B cell (primary cell): ENCODE results near the gene HMG20A. TPM values are rescaled to one million over a fixed set of nuclear protein-coding genes. Genes with fewer than 3 reads are reported as not detected.

Experiments
- ATAC-seq: fragments of 200-7000 bp; cut with Tn5 transposase; one replicate; pipeline ENCODE4 v1.10.0; 2021; ENCODE audit warnings: low read depth, mild to moderate bottlenecking, moderate number of reproducible peaks, moderate library complexity
- CTCF ChIA-PET: fragments of 350-600 bp; sonication (Branson Sonifier 250); formaldehyde crosslinking; loops from one replicate; lab custom pipeline; 2021; ENCODE audit warnings: antibody characterized with exemption, inconsistent platforms; lab: Charles Lee
- POLR2A ChIA-PET: fragments of 350-600 bp; sonication (Branson Sonifier 250); formaldehyde crosslinking; loops from one replicate; lab custom pipeline; 2021; ENCODE audit warnings: antibody characterized with exemption; lab: Charles Lee
- DNase-seq: peaks from one replicate; pipeline ENCODE4 v3.0.0; 2013
- H2AFZ ChIP-seq: 2 replicates; pipeline ENCODE4 v1.6.1; 2012; ENCODE audit warnings: mild to moderate bottlenecking, low read depth, low read length; ENCODE audit not compliant: insufficient read depth, poor library complexity, severe bottlenecking
- H3K27ac ChIP-seq, 2 donors: 1 replicate in 1 of 2; 2 replicates in 1 of 2; pipeline ENCODE4 v1.5.1; 2012 to 2013; ENCODE audit warnings: low read length in 2 of 2, mild to moderate bottlenecking in 2 of 2, moderate library complexity in 1 of 2
- H3K27me3 ChIP-seq, 4 experiments: fragments of 200-600 bp in 1 of 4; sonication (generic) in 1 of 4; replicated peaks in 1 of 4; 1 replicate in 2 of 4; 2 replicates in 2 of 4; pipeline versions ENCODE4 v1.6.1 to v1.7.0; 2013 to 2016; ENCODE audit warnings: low read length in 3 of 4, mild to moderate bottlenecking in 2 of 4, mixed read lengths in 1 of 4, moderate library complexity in 1 of 4; ENCODE audit not compliant: insufficient read depth in 4 of 4, control insufficient read depth in 3 of 4; ENCODE audit errors: control extremely low read depth in 1 of 4
- H3K36me3 ChIP-seq, 2 experiments: replicated peaks in 1 of 2; 1 replicate in 1 of 2; 2 replicates in 1 of 2; pipeline versions ENCODE4 v1.6.1 to v1.7.1; 2013; ENCODE audit warnings: low read length in 1 of 2; ENCODE audit not compliant: insufficient read depth in 2 of 2, control insufficient read depth in 1 of 2; ENCODE audit errors: control extremely low read depth in 1 of 2, extremely low read depth in 1 of 2
- H3K4me1 ChIP-seq, 2 donors: fragments of 200-600 bp in 1 of 2; sonication (generic) in 1 of 2; 1 replicate in 1 of 2; 2 replicates in 1 of 2; pipeline versions ENCODE4 v1.5.1 to v1.6.1; 2013 to 2017; ENCODE audit warnings: low read length in 2 of 2; ENCODE audit not compliant: control insufficient read depth in 2 of 2, insufficient read depth in 2 of 2
- H3K4me2 ChIP-seq: replicated peaks from 2 replicates; pipeline ENCODE3; 2012; ENCODE audit warnings: mild to moderate bottlenecking, low read depth, low read length; ENCODE audit not compliant: poor library complexity, severe bottlenecking
- H3K4me3 ChIP-seq, 5 experiments: fragments of 200-600 bp in 1 of 5; sonication (generic) in 1 of 5; 1 replicate in 3 of 5; 2 replicates in 2 of 5; pipeline versions ENCODE4 v1.5.1 to v1.7.0; 2011 to 2016; ENCODE audit warnings: low read length in 4 of 5, mild to moderate bottlenecking in 4 of 5, low read depth in 2 of 5, control low read depth in 1 of 5, moderate library complexity in 1 of 5; ENCODE audit not compliant: insufficient read depth in 1 of 5; ENCODE audit errors: control extremely low read depth in 1 of 5, extremely low read depth in 1 of 5
- H3K79me2 ChIP-seq: fragments of 200-600 bp; sonication (generic); one replicate; pipeline ENCODE4 v1.6.0; 2016; ENCODE audit warnings: low read length; ENCODE audit not compliant: control insufficient read depth, insufficient read depth
- H3K9ac ChIP-seq: fragments of 200-600 bp; sonication (generic); 2 replicates; pipeline ENCODE4 v1.6.1; 2017; ENCODE audit warnings: mild to moderate bottlenecking, low read length, moderate library complexity
- H3K9me3 ChIP-seq, 3 donors: one replicate each; pipeline versions ENCODE4 v1.6.1 to v1.7.1; 2013; ENCODE audit warnings: low read length in 2 of 3; ENCODE audit not compliant: control insufficient read depth in 2 of 3, insufficient read depth in 1 of 3; ENCODE audit errors: control extremely low read depth in 1 of 3
- H4K20me1 ChIP-seq: 2 replicates; pipeline ENCODE4 v1.6.0; 2012; ENCODE audit warnings: mild to moderate bottlenecking, low read length; ENCODE audit not compliant: insufficient read depth, control insufficient read depth, poor library complexity, severe bottlenecking
- H3K27ac Mint-ChIP-seq: one replicate; pipeline ENCODE4 v1.8.0; 2021; ENCODE audit warnings: mixed read lengths
- H3K27me3 Mint-ChIP-seq: one replicate; pipeline ENCODE4 v1.8.0; 2021; ENCODE audit warnings: mixed read lengths
- H3K4me1 Mint-ChIP-seq: one replicate; pipeline ENCODE4 v1.8.0; 2021; ENCODE audit warnings: mixed read lengths
- H3K4me3 Mint-ChIP-seq: one replicate; pipeline ENCODE4 v1.8.0; 2021; ENCODE audit warnings: mixed read lengths
- H3K9me3 Mint-ChIP-seq: one replicate; pipeline ENCODE4 v1.8.0; 2022; ENCODE audit warnings: mixed read lengths; ENCODE audit not compliant: insufficient read depth
- CTCF ChIP-seq: fragments of 200-600 bp; IDR thresholded peaks from one replicate; pipeline ENCODE4 v1.8.0; 2022; ENCODE audit warnings: antibody characterized with exemption, mild to moderate bottlenecking
- EZH2 ChIP-seq: IDR thresholded peaks from 2 replicates; pipeline ENCODE4 v1.6.1; 2012; ENCODE audit warnings: borderline replicate concordance, low read depth, mild to moderate bottlenecking, moderate library complexity, low read length; ENCODE audit not compliant: insufficient read depth, poor library complexity, severe bottlenecking
- WGBS: methylation state at CpG from one replicate; pipeline ENCODE4 v1.1.5; 2013; ENCODE audit warnings: missing lambda C conversion rate; ENCODE audit not compliant: insufficient coverage; 5-methylcytosine and 5-hydroxymethylcytosine counted together
- intact Hi-C: fragments of 100-400 bp; cut with micrococcal nuclease; formaldehyde crosslinking; loops from one replicate; pipeline ENCODE4 v1.10.0; 2022
- polyA plus RNA-seq: library from polyadenylated mRNA; depleted of rRNA; stranded (reverse); fragments of >200 nt; gene quantifications from 2 replicates; pipeline ENCODE4 v1.2.3, GENCODE V29; 2012
- total RNA-seq, 2 donors: library from RNA; stranded (reverse); fragments of 120-200 nt in 1 of 2; gene quantifications; 1 replicate in 1 of 2; 2 replicates in 1 of 2; pipeline versions ENCODE4 v1.2.3 to v1.2.4, GENCODE V29; 2013 to 2022

The HMG20A gene
- total and polyA plus RNA-seq, 2 donors (not counting 1 experiment from before 2014, with no cell fraction given), result 26.1 to 63.5 TPM

- H2AFZ ChIP-seq, result no peak overlapping the region
- no peak overlapping the region for H3K27ac ChIP-seq
- intact Hi-C loops, result no loop called here
- H4K20me1 ChIP-seq, result no peaks in the 10 kb centered on the region
- H3K4me2 ChIP-seq, result no peak overlapping the region
- Mint-ChIP-seq H3K4me1 (no peaks in the 10 kb centered on the region), H3K4me3 (no peak overlapping the region), H3K9me3 (no peaks in the 10 kb centered on the region), H3K27me3 (no peaks in the 10 kb centered on the region), H3K27ac (no peak overlapping the region)
- CTCF ChIA-PET, result interaction anchor here (2.6 kb wide), 1 partner anchor 20 kb away, joined by 10 read pairs; no protein-coding TSS in a partner anchor
- no peak for ATAC-seq
- H3K79me2 ChIP-seq, result no peaks in the 10 kb centered on the region
- POLR2A ChIA-PET, result no interaction called here
- H3K4me1 ChIP-seq, result no peaks in the 10 kb centered on the region
- no peak overlapping the region for H3K4me3 ChIP-seq
- H3K9me3 ChIP-seq, result no peaks in the 10 kb centered on the region
- H3K9ac ChIP-seq, result no peak overlapping the region
- no peak for DNase-seq
- TF ChIP-seq EZH2 (no peak), CTCF (no peak)
- no peaks in the 10 kb centered on the region for H3K27me3 ChIP-seq
- WGBS, result no CpG with 5 or more reads among the region's 1 CpG
- H3K36me3 ChIP-seq, result peaks cover 0 to 66% of the 10 kb centered on the region in 2 experiments
Measured at GRCh38 chr15:77476995-77477394, 56.3 kb downstream of the HMG20A start.

- Histone ChIP-seq H3K27me3 (no peaks in the 10 kb centered on the region), H3K4me1 (no peaks in the 10 kb centered on the region), H3K4me3 (no peak overlapping the region), H3K36me3 (peaks cover 0 to 67% of the 10 kb centered on the region in 2 experiments), H3K27ac (no peak overlapping the region), H3K9me3 (no peaks in the 10 kb centered on the region), H3K79me2 (no peaks in the 10 kb centered on the region), H3K9ac (no peak overlapping the region), H4K20me1 (no peaks in the 10 kb centered on the region), H2AFZ (no peak overlapping the region), H3K4me2 (no peak overlapping the region)
- no peak overlapping the region for H3K27ac Mint-ChIP-seq
- TF ChIP-seq CTCF (no peak), EZH2 (no peak)
- no peaks in the 10 kb centered on the region for H3K9me3 Mint-ChIP-seq
- H3K27me3 Mint-ChIP-seq, result no peaks in the 10 kb centered on the region
- POLR2A ChIA-PET, result no interaction called here
- DNase-seq, result no peak
- H3K4me1 Mint-ChIP-seq, result no peaks in the 10 kb centered on the region
- CTCF ChIA-PET, result interaction anchor here (1.6 to 2.6 kb wide), 3 partner anchors 12 to 19 kb away, joined by 3 to 10 read pairs (median 10); no protein-coding TSS in a partner anchor
- 99% methylated on average over 8 of the region's 8 CpGs for WGBS
- H3K4me3 Mint-ChIP-seq, result no peak overlapping the region
- ATAC-seq, result no peak
- intact Hi-C loops, result no loop called here
Measured at GRCh38 chr15:77478051-77478450, 57.4 kb downstream of the HMG20A start.
